ENCODE results near the gene RRH. TPM values are rescaled to one million over a fixed set of nuclear protein-coding genes. Genes with fewer than 3 reads are reported as not detected.

RRH gene
- total and polyA plus RNA-seq, 2 donors = 0.05 to 0.11 TPM

- no peaks in the 10 kb centered on the region for H3K36me3 ChIP-seq (ENCODE audit: control insufficient read depth in 2 of 2, insufficient read depth in 2 of 2, low read length in 1 of 2)
- no peak for DNase-seq (ENCODE audit: low read depth in 6 of 9, low spot score in 9 of 9)
- no peak overlapping the region for H3K27ac ChIP-seq (ENCODE audit: low read depth in 1 of 2, low read length in 1 of 2)
- no peak overlapping the region for H3K4me3 ChIP-seq (ENCODE audit: low read length in 2 of 2)
- no peaks in the 10 kb centered on the region for H3K9me3 ChIP-seq (ENCODE audit: control insufficient read depth in 2 of 2, insufficient read depth in 1 of 2, low read length in 1 of 2)
- H3K4me1 ChIP-seq (ENCODE audit: control insufficient read depth in 2 of 2, insufficient read depth in 2 of 2, low read length in 2 of 2) = no peaks in the 10 kb centered on the region
- H3K27me3 ChIP-seq (ENCODE audit: control insufficient read depth in 2 of 2, insufficient read depth in 1 of 2, low read length in 1 of 2) = no peaks in the 10 kb centered on the region
- WGBS = 96% methylated on average over 2 of the region's 2 CpGs
These were observed 18.1 kb upstream of the RRH start for GRCh38 chr4:109809655-109810054.

GRCh38 chr4:109810552-109811387, 17.0 kb upstream of the RRH start:
- no peak overlapping the region for H3K27ac ChIP-seq (ENCODE audit: low read depth in 1 of 2, low read length in 1 of 2)
- 97% methylated on average over 11 of the region's 11 CpGs for WGBS
- no peak for DNase-seq (ENCODE audit: low read depth in 6 of 9, low spot score in 9 of 9)

GRCh38 chr4:109811707-109812106, 16.1 kb upstream of the RRH start:
- no peaks in the 10 kb centered on the region for H3K27me3 ChIP-seq (ENCODE audit: control insufficient read depth in 2 of 2, insufficient read depth in 1 of 2, low read length in 1 of 2)
- no peak overlapping the region for H3K27ac ChIP-seq (ENCODE audit: low read depth in 1 of 2, low read length in 1 of 2)
- no peak for DNase-seq (ENCODE audit: low read depth in 6 of 9, low spot score in 9 of 9)
- H3K9me3 ChIP-seq (ENCODE audit: control insufficient read depth in 2 of 2, insufficient read depth in 1 of 2, low read length in 1 of 2) = no peaks in the 10 kb centered on the region
- peaks cover 7 to 8% of the 10 kb centered on the region in 2 donors for H3K4me1 ChIP-seq (ENCODE audit: control insufficient read depth in 2 of 2, insufficient read depth in 2 of 2, low read length in 2 of 2)
- 83% methylated on average over 3 of the region's 3 CpGs for WGBS
- H3K4me3 ChIP-seq (ENCODE audit: low read length in 2 of 2) = no peak overlapping the region
- no peaks in the 10 kb centered on the region for H3K36me3 ChIP-seq (ENCODE audit: control insufficient read depth in 2 of 2, insufficient read depth in 2 of 2, low read length in 1 of 2)

More at GRCh38 chr4:109810552-109811387, 17.0 kb upstream of the RRH start:
- no peaks in the 10 kb centered on the region for H3K36me3 ChIP-seq (ENCODE audit: control insufficient read depth in 2 of 2, insufficient read depth in 2 of 2, low read length in 1 of 2)
- no peaks in the 10 kb centered on the region for H3K9me3 ChIP-seq (ENCODE audit: control insufficient read depth in 2 of 2, insufficient read depth in 1 of 2, low read length in 1 of 2)
- H3K4me3 ChIP-seq (ENCODE audit: low read length in 2 of 2) = no peak overlapping the region
- H3K4me1 ChIP-seq (ENCODE audit: control insufficient read depth in 2 of 2, insufficient read depth in 2 of 2, low read length in 2 of 2) = no peaks in the 10 kb centered on the region
- H3K27me3 ChIP-seq (ENCODE audit: control insufficient read depth in 2 of 2, insufficient read depth in 1 of 2, low read length in 1 of 2) = no peaks in the 10 kb centered on the region

GRCh38 chr4:109815151-109816081, 12.4 kb upstream of the RRH start, which contains the start of gene GAR1:
GAR1 (plus strand) TSS chr4:109815762; CDS start chr4:109816165, 403 bp downstream.
- WGBS = under 1% methylated on average over 53 of the region's 53 CpGs
- no peaks in the 10 kb centered on the region for H3K27me3 ChIP-seq (ENCODE audit: control insufficient read depth in 2 of 2, insufficient read depth in 1 of 2, low read length in 1 of 2)
- no peaks in the 10 kb centered on the region for H3K9me3 ChIP-seq (ENCODE audit: control insufficient read depth in 2 of 2, insufficient read depth in 1 of 2, low read length in 1 of 2)
- peak within 1 kb of the TSS; percentile 75 to 76 for H3K4me3 ChIP-seq (ENCODE audit: low read length in 2 of 2)
- peak within 1 kb of the TSS; percentile 69 to 90 for H3K27ac ChIP-seq (ENCODE audit: low read depth in 1 of 2, low read length in 1 of 2)
- peak; percentile 80 to 96 (median 89) for DNase-seq (ENCODE audit: low read depth in 6 of 9, low spot score in 9 of 9)
- peaks cover 8% of the 10 kb centered on the region in 2 donors for H3K4me1 ChIP-seq (ENCODE audit: control insufficient read depth in 2 of 2, insufficient read depth in 2 of 2, low read length in 2 of 2)
- peaks cover 2 to 21% of the 10 kb centered on the region in 2 donors for H3K36me3 ChIP-seq (ENCODE audit: control insufficient read depth in 2 of 2, insufficient read depth in 2 of 2, low read length in 1 of 2)

- Histone ChIP-seq H3K4me3 (ENCODE audit: low read length in 2 of 2) (peak overlapping the region; percentile 75 to 76), H3K9me3 (ENCODE audit: control insufficient read depth in 2 of 2, insufficient read depth in 1 of 2, low read length in 1 of 2) (no peaks in the 10 kb centered on the region), H3K27me3 (ENCODE audit: control insufficient read depth in 2 of 2, insufficient read depth in 1 of 2, low read length in 1 of 2) (no peaks in the 10 kb centered on the region), H3K4me1 (ENCODE audit: control insufficient read depth in 2 of 2, insufficient read depth in 2 of 2, low read length in 2 of 2) (peaks cover 8% of the 10 kb centered on the region in 2 donors), H3K27ac (ENCODE audit: low read depth in 1 of 2, low read length in 1 of 2) (peak overlapping the region; percentile 69 to 90), H3K36me3 (ENCODE audit: control insufficient read depth in 2 of 2, insufficient read depth in 2 of 2, low read length in 1 of 2) (peaks cover 2 to 27% of the 10 kb centered on the region in 2 donors)
- WGBS = under 1% methylated on average over 19 of the region's 19 CpGs
- peak in 3 of 9 donors; percentile 14 to 41 (median 18) for DNase-seq (ENCODE audit: low read depth in 6 of 9, low spot score in 9 of 9)
These were observed 11.7 kb upstream of the RRH start for GRCh38 chr4:109816082-109816442.

GRCh38 chr4:109816894-109817293, 10.9 kb upstream of the RRH start:
- H3K27me3 ChIP-seq (ENCODE audit: control insufficient read depth in 2 of 2, insufficient read depth in 1 of 2, low read length in 1 of 2) = no peaks in the 10 kb centered on the region
- no peak for DNase-seq (ENCODE audit: low read depth in 6 of 9, low spot score in 9 of 9)
- peaks cover 2 to 29% of the 10 kb centered on the region in 2 donors for H3K36me3 ChIP-seq (ENCODE audit: control insufficient read depth in 2 of 2, insufficient read depth in 2 of 2, low read length in 1 of 2)
- no peaks in the 10 kb centered on the region for H3K9me3 ChIP-seq (ENCODE audit: control insufficient read depth in 2 of 2, insufficient read depth in 1 of 2, low read length in 1 of 2)
- H3K27ac ChIP-seq (ENCODE audit: low read depth in 1 of 2, low read length in 1 of 2) = no peak overlapping the region
- no peak overlapping the region for H3K4me3 ChIP-seq (ENCODE audit: low read length in 2 of 2)
- 88% methylated on average over 1 of the region's 1 CpG for WGBS
- peaks cover 8% of the 10 kb centered on the region in 2 donors for H3K4me1 ChIP-seq (ENCODE audit: control insufficient read depth in 2 of 2, insufficient read depth in 2 of 2, low read length in 2 of 2)

GRCh38 chr4:109818268-109818667, 9.5 kb upstream of the RRH start:
- DNase-seq (ENCODE audit: low read depth in 6 of 9, low spot score in 9 of 9) = no peak
- Histone ChIP-seq H3K4me1 (ENCODE audit: control insufficient read depth in 2 of 2, insufficient read depth in 2 of 2, low read length in 2 of 2) (peaks cover 8% of the 10 kb centered on the region in 2 donors), H3K27ac (ENCODE audit: low read depth in 1 of 2, low read length in 1 of 2) (no peak overlapping the region), H3K4me3 (ENCODE audit: low read length in 2 of 2) (no peak overlapping the region), H3K9me3 (ENCODE audit: control insufficient read depth in 2 of 2, insufficient read depth in 1 of 2, low read length in 1 of 2) (no peaks in the 10 kb centered on the region), H3K27me3 (ENCODE audit: control insufficient read depth in 2 of 2, insufficient read depth in 1 of 2, low read length in 1 of 2) (no peaks in the 10 kb centered on the region), H3K36me3 (ENCODE audit: control insufficient read depth in 2 of 2, insufficient read depth in 2 of 2, low read length in 1 of 2) (peaks cover 5 to 40% of the 10 kb centered on the region in 2 donors)
- 97% methylated on average over 4 of the region's 4 CpGs for WGBS

- Histone ChIP-seq H3K4me1 (ENCODE audit: control insufficient read depth in 2 of 2, insufficient read depth in 2 of 2, low read length in 2 of 2) (peaks cover 8% of the 10 kb centered on the region in 2 donors), H3K4me3 (ENCODE audit: low read length in 2 of 2) (no peak overlapping the region), H3K9me3 (ENCODE audit: control insufficient read depth in 2 of 2, insufficient read depth in 1 of 2, low read length in 1 of 2) (no peaks in the 10 kb centered on the region), H3K27me3 (ENCODE audit: control insufficient read depth in 2 of 2, insufficient read depth in 1 of 2, low read length in 1 of 2) (no peaks in the 10 kb centered on the region), H3K27ac (ENCODE audit: low read depth in 1 of 2, low read length in 1 of 2) (no peak overlapping the region), H3K36me3 (ENCODE audit: control insufficient read depth in 2 of 2, insufficient read depth in 2 of 2, low read length in 1 of 2) (peaks cover 5 to 51% of the 10 kb centered on the region in 2 donors)
- no peak for DNase-seq (ENCODE audit: low read depth in 6 of 9, low spot score in 9 of 9)
- 96% methylated on average over 2 of the region's 2 CpGs for WGBS
These were observed 7.2 kb upstream of the RRH start for GRCh38 chr4:109820563-109820962.

GRCh38 chr4:109821185-109821584, 6.6 kb upstream of the RRH start:
- Histone ChIP-seq H3K4me1 (ENCODE audit: control insufficient read depth in 2 of 2, insufficient read depth in 2 of 2, low read length in 2 of 2) (peaks cover 5 to 6% of the 10 kb centered on the region in 2 donors), H3K4me3 (ENCODE audit: low read length in 2 of 2) (no peak overlapping the region), H3K27me3 (ENCODE audit: control insufficient read depth in 2 of 2, insufficient read depth in 1 of 2, low read length in 1 of 2) (no peaks in the 10 kb centered on the region), H3K9me3 (ENCODE audit: control insufficient read depth in 2 of 2, insufficient read depth in 1 of 2, low read length in 1 of 2) (no peaks in the 10 kb centered on the region), H3K27ac (ENCODE audit: low read depth in 1 of 2, low read length in 1 of 2) (no peak overlapping the region), H3K36me3 (ENCODE audit: control insufficient read depth in 2 of 2, insufficient read depth in 2 of 2, low read length in 1 of 2) (peaks cover 5 to 51% of the 10 kb centered on the region in 2 donors)
- DNase-seq (ENCODE audit: low read depth in 6 of 9, low spot score in 9 of 9) = no peak
- WGBS = 94% methylated on average over 2 of the region's 2 CpGs

Data from thymus (tissue), 11 donors.